Upper lobe of left lung (tissue), 6 donors: ENCODE measurements around the gene MBOAT1. TPM values are rescaled to one million over a fixed set of nuclear protein-coding genes. Genes with fewer than 3 reads are reported as not detected.
"Not testable (repeated sequence)": the region's sequence is repeated elsewhere in the genome, so short reads cannot be mapped to it uniquely, and the experiment has no call there.

ENCODE experiments used
- ATAC-seq, 2 donors: fragments of 200-7000 bp; cut with Tn5 transposase; one replicate each; pipeline ENCODE4 v1.9.1; 2022; ENCODE audit warnings: mild to moderate bottlenecking in 2 of 2, moderate library complexity in 2 of 2; ENCODE audit not compliant: low FRiP score in 2 of 2
- DNase-seq, 2 donors: peaks; one replicate each; pipeline ENCODE4 v3.0.0-alpha.2; 2019 to 2020
- H3K27ac ChIP-seq, 4 donors: fragments of 200-600 bp; sonication (generic); one replicate each; pipeline ENCODE4 v1.5.1; 2016 to 2019
- H3K27me3 ChIP-seq, 4 donors: fragments of 200-600 bp; sonication (generic); one replicate each; pipeline ENCODE4 v1.5.1; 2017 to 2019
- H3K36me3 ChIP-seq, 4 donors: fragments of 200-600 bp; sonication (generic); one replicate each; pipeline ENCODE4 v1.5.1; 2016 to 2019
- H3K4me1 ChIP-seq, 4 donors: fragments of 200-600 bp; sonication (generic); one replicate each; pipeline ENCODE4 v1.5.1; 2018 to 2019
- H3K4me3 ChIP-seq, 4 donors: fragments of 200-600 bp; sonication (generic); one replicate each; pipeline ENCODE4 v1.5.1; 2017 to 2019; ENCODE audit warnings: mild to moderate bottlenecking in 2 of 4, moderate library complexity in 1 of 4
- H3K9me3 ChIP-seq, 4 donors: fragments of 200-600 bp; sonication (generic); one replicate each; pipeline ENCODE4 v1.5.1; 2018 to 2019
- CTCF ChIP-seq, 6 experiments: fragments of 450-650 bp in 4 of 6; fragments of 200-600 bp in 2 of 6; sonication (generic) in 2 of 6; IDR thresholded peaks; one replicate each; pipeline ENCODE4 v1.5.1; 2016 to 2019; ENCODE audit warnings: antibody characterized with exemption in 6 of 6
- EP300 ChIP-seq, 4 donors: sonication (generic); formaldehyde crosslinking; IDR thresholded peaks; one replicate each; pipeline ENCODE4 v1.5.1; 2017; ENCODE audit warnings: antibody characterized with exemption in 4 of 4, control low read depth in 2 of 4
- POLR2A ChIP-seq, 4 donors: fragments of 450-650 bp; IDR thresholded peaks; one replicate each; pipeline ENCODE4 v1.5.1; 2016 to 2017; ENCODE audit warnings: antibody characterized with exemption in 4 of 4, mild to moderate bottlenecking in 2 of 4
- POLR2AphosphoS5 ChIP-seq, 2 donors: sonication (generic); formaldehyde crosslinking; IDR thresholded peaks; one replicate each; pipeline ENCODE4 v1.5.1; 2017; ENCODE audit warnings: antibody characterized with exemption in 2 of 2
- WGBS, 2 donors: methylation state at CpG; one replicate each; pipeline ENCODE4 v1.1.5; 2017 to 2018; 5-methylcytosine and 5-hydroxymethylcytosine counted together
- total RNA-seq, 6 donors: library from RNA; depleted of rRNA in 4 of 6; stranded (reverse); fragments of >200 nt in 4 of 6; gene quantifications; one replicate each; pipeline versions ENCODE4 v1.1.0 to v1.2.1, GENCODE V29; 2016 to 2021
- donor health status: DM: no; HTN: no; CAD: no; lungs with moderate emphysema.
- donor health status: DM: no; HTN: yes; CAD: no; lungs with severe emphysema.

Gene MBOAT1
- total RNA-seq, 6 donors from 2014 or later, result 4.2 to 17.5 (median 12.2) TPM

GRCh38 chr6:20146291-20146690 lies 66.0 kb downstream of the MBOAT1 start:
- no peak overlapping the region for H3K4me3 ChIP-seq
- H3K9me3 ChIP-seq, result no peaks in the 10 kb centered on the region
- no peak for TF ChIP-seq POLR2AphosphoS5 (IDR thresholded peaks at IDR 0.05)
- TF ChIP-seq CTCF (IDR thresholded peaks at IDR 0.05), result no peak
- ATAC-seq, result no peak
- no peaks in the 10 kb centered on the region for H3K27me3 ChIP-seq
- no peak overlapping the region for H3K27ac ChIP-seq
- peaks cover 0 to 27% (median 9%) of the 10 kb centered on the region in 4 donors for H3K36me3 ChIP-seq
- WGBS, 2 donors, result 97 to 100% methylated on average over 2 of the region's 2 CpGs
- DNase-seq, result no peak
- no peaks in the 10 kb centered on the region for H3K4me1 ChIP-seq

DNA sequence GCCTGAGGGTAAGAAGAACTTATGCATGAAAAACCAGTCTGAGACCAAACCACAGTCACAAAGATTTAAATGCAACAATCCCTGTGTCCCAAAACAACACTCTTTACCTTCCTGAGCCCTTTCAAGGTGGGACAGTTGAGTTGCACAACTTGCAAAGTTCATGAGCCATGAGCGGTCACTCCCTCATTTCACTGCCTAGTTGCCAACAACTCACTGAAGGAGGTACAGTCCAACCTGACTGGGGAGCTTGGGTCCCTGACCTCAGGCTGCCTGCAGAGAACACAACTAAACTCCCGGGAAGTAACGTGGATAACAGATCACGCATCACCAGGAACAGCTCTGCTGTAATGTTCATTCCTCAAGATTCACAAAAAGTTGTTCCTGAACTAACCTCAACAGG lies 69.4 kb downstream of the MBOAT1 start:
- TF ChIP-seq POLR2A (IDR thresholded peaks at IDR 0.05) (no peak), POLR2AphosphoS5 (IDR thresholded peaks at IDR 0.05) (no peak), CTCF (IDR thresholded peaks at IDR 0.05) (no peak), EP300 (IDR thresholded peaks at IDR 0.05) (no peak)
- whole genome bisulfite sequencing, 2 donors, result 89 to 96% methylated on average over 4 of the region's 4 CpGs
- Histone ChIP-seq H3K4me3 (no peak overlapping the region), H3K36me3 (peaks cover 0 to 39% (median 11%) of the 10 kb centered on the region in 4 donors), H3K9me3 (no peaks in the 10 kb centered on the region), H3K27ac (no peak overlapping the region), H3K4me1 (no peaks in the 10 kb centered on the region), H3K27me3 (no peaks in the 10 kb centered on the region)
- DNase-seq (no peak), ATAC-seq (no peak)

DNA sequence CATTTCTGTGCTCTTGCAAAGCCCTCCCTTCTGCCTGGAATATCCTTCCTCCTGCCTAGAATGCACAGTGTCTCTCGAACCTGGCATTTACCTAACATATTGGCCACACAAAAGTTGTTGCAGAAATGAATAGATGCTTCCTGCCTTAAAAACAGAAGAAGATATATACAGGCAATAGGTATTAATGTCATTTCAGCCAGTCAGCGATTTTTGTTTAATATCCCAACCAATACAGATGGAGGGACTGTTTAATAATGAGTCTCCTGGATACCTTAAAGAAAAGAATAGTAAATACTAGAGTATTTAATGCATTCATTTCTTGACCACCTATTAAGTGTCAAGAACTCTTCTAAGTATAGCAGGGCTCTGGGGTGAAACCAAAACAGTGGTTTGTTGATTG lies 70.3 kb downstream of the MBOAT1 start:
- Histone ChIP-seq H3K9me3 (no peaks in the 10 kb centered on the region), H3K4me3 (no peak overlapping the region), H3K27ac (no peak overlapping the region), H3K36me3 (peaks cover 0 to 39% (median 11%) of the 10 kb centered on the region in 4 donors), H3K4me1 (no peaks in the 10 kb centered on the region), H3K27me3 (no peaks in the 10 kb centered on the region)
- ATAC-seq, result no peak
- no peak for TF ChIP-seq EP300 (IDR thresholded peaks at IDR 0.05)
- TF ChIP-seq POLR2AphosphoS5 (IDR thresholded peaks at IDR 0.05), result no peak
- TF ChIP-seq POLR2A (IDR thresholded peaks at IDR 0.05), result no peak
- TF ChIP-seq CTCF (IDR thresholded peaks at IDR 0.05), result no peak
- no peak for DNase-seq
- 90 to 98% methylated on average over 2 of the region's 2 CpGs for WGBS, 2 donors

GRCh38 chr6:20139127-20139963 lies 72.9 kb downstream of the MBOAT1 start:
- H3K4me1 ChIP-seq, H3K4me3 ChIP-seq, H3K27ac ChIP-seq, DNase-seq, H3K27me3 ChIP-seq, H3K9me3 ChIP-seq: not testable (repeated sequence)
- H3K36me3 ChIP-seq, result peaks cover 0 to 39% (median 10%) of the 10 kb centered on the region in 4 donors
- 92 to 96% methylated on average over 11 of the region's 11 CpGs for WGBS, 2 donors
- peak in 1 of 2 donors; percentile 42 for ATAC-seq

DNA sequence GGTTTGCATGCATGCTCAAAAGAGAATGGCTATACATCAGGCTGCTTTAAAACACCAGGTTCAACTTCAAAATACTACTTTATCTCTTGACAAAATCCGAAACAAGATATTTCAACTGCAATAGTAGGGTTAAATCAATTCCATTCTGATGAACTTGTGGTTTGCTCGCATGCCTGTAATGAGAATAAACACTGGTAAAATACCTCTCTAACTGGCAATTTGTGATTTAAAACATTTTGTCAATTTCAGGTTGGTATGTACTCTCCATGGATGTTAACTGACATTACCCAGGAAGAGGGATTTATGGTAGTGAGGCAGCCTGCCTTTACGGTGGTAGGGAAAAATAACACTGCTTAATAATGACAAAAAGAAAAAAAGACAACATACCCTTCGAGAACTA lies 74.4 kb downstream of the MBOAT1 start:
- no peak overlapping the region for H3K4me3 ChIP-seq
- no peaks in the 10 kb centered on the region for H3K4me1 ChIP-seq
- no peak overlapping the region for H3K27ac ChIP-seq
- H3K9me3 ChIP-seq, result no peaks in the 10 kb centered on the region
- no peak for ATAC-seq
- no peak for DNase-seq
- WGBS, 2 donors, result 91 to 93% methylated on average over 4 of the region's 4 CpGs
- no peaks in the 10 kb centered on the region for H3K27me3 ChIP-seq
- TF ChIP-seq EP300 (IDR thresholded peaks at IDR 0.05) (no peak), CTCF (IDR thresholded peaks at IDR 0.05) (no peak), POLR2A (IDR thresholded peaks at IDR 0.05) (no peak), POLR2AphosphoS5 (IDR thresholded peaks at IDR 0.05) (no peak)
- H3K36me3 ChIP-seq, result peaks cover 0 to 24% (median 5%) of the 10 kb centered on the region in 4 donors
